IMR-90 (cell line): ENCODE measurements around the gene PCGF5. TPM values are rescaled to one million over a fixed set of nuclear protein-coding genes. Genes with fewer than 3 reads are reported as not detected.

Experiments
- ATAC-seq: fragments of 200-7000 bp; cut with Tn5 transposase; 2 replicates; pipeline ENCODE4 v1.9.1; 2020; ENCODE audit warnings: low read depth, mild to moderate bottlenecking, moderate library complexity
- BruUV-seq: library from RNA; stranded (reverse); fragments of 400-500 nt; replicated peaks from 2 replicates; lab custom pipeline; 2021; lab: Mats Ljungman, UMichigan
- CTCF ChIA-PET: fragments of 300-600 bp; formaldehyde crosslinking; extraction: SDS; loops from one replicate; lab custom pipeline; 2021; ENCODE audit warnings: antibody characterized with exemption; lab: Yijun Ruan, JAX
- POLR2A ChIA-PET: fragments of 300-600 bp; sonication (Branson Sonifier 250); formaldehyde crosslinking; loops from one replicate; lab custom pipeline; 2022; ENCODE audit warnings: antibody characterized with exemption; ENCODE audit not compliant: unreplicated experiment; lab: Charles Lee
- DNase-seq: peaks from one replicate; pipeline ENCODE4 v3.0.0; 2013
- H2AFZ ChIP-seq: replicated peaks from 2 replicates; pipeline ENCODE3; 2013; ENCODE audit warnings: low read length, mild to moderate bottlenecking; ENCODE audit not compliant: poor library complexity
- H2AK5ac ChIP-seq: 2 replicates; pipeline ENCODE4 v1.6.1; 2013; ENCODE audit warnings: low read depth, low read length, inconsistent platforms
- H2AK9ac ChIP-seq: replicated peaks from 2 replicates; pipeline ENCODE3; 2013; ENCODE audit warnings: mild to moderate bottlenecking, low read depth, low read length, moderate library complexity; ENCODE audit not compliant: poor library complexity
- H2BK120ac ChIP-seq: 2 replicates; pipeline ENCODE4 v1.6.1; 2013; ENCODE audit warnings: low read depth, low read length, inconsistent platforms
- H2BK15ac ChIP-seq: 3 replicates; pipeline ENCODE4 v1.6.1; 2013; ENCODE audit warnings: low read depth, low read length, inconsistent platforms
- H2BK20ac ChIP-seq: 2 replicates; pipeline ENCODE4 v1.6.1; 2013; ENCODE audit warnings: low read depth, mild to moderate bottlenecking, inconsistent platforms, low read length, moderate library complexity
- H2BK5ac ChIP-seq: 2 replicates; pipeline ENCODE4 v1.6.1; 2013; ENCODE audit warnings: mild to moderate bottlenecking, low read depth, low read length, inconsistent platforms; ENCODE audit not compliant: poor library complexity, severe bottlenecking
- H3K14ac ChIP-seq: replicated peaks from 2 replicates; pipeline ENCODE4 v1.6.1; 2013; ENCODE audit warnings: low read depth, low read length, inconsistent platforms
- H3K18ac ChIP-seq: 2 replicates; pipeline ENCODE4 v1.6.1; 2013; ENCODE audit warnings: low read depth, low read length, control low read depth
- H3K23ac ChIP-seq: 2 replicates; pipeline ENCODE4 v1.6.1; 2013; ENCODE audit warnings: low read depth, low read length, inconsistent platforms
- H3K27ac ChIP-seq: 2 replicates; pipeline ENCODE4 v1.5.1; 2013; ENCODE audit warnings: mild to moderate bottlenecking, control low read depth, low read length; ENCODE audit not compliant: insufficient read depth
- H3K27me3 ChIP-seq: 2 replicates; pipeline ENCODE4 v1.6.1; 2013; ENCODE audit warnings: low read length; ENCODE audit not compliant: control insufficient read depth, insufficient read depth
- H3K36me3 ChIP-seq: 2 replicates; pipeline ENCODE4 v1.6.1; 2013; ENCODE audit warnings: low read length, mixed read lengths; ENCODE audit not compliant: control insufficient read depth, insufficient read depth
- H3K4ac ChIP-seq: 2 replicates; pipeline ENCODE4 v1.6.1; 2013; ENCODE audit warnings: low read depth, low read length, inconsistent platforms
- H3K4me1 ChIP-seq: 2 replicates; pipeline ENCODE4 v1.6.1; 2013; ENCODE audit warnings: low read length, mixed read lengths; ENCODE audit not compliant: control insufficient read depth, insufficient read depth
- H3K4me2 ChIP-seq: 2 replicates; pipeline ENCODE4 v1.6.1; 2013; ENCODE audit warnings: low read depth, mild to moderate bottlenecking, control low read depth, low read length, moderate library complexity
- H3K4me3 ChIP-seq: 2 replicates; pipeline ENCODE4 v1.5.1; 2013; ENCODE audit warnings: low read depth, mild to moderate bottlenecking, control low read depth, low read length, moderate library complexity; ENCODE audit not compliant: insufficient read depth
- H3K56ac ChIP-seq: 2 replicates; pipeline ENCODE4 v1.6.1; 2013; ENCODE audit warnings: low read length, inconsistent platforms; ENCODE audit not compliant: insufficient read depth; ENCODE audit errors: extremely low read depth
- H3K79me1 ChIP-seq, 2 experiments: 2 replicates each; pipeline ENCODE4 v1.6.1; 2013; ENCODE audit warnings: low read length in 2 of 2, inconsistent platforms in 1 of 2, low read depth in 1 of 2
- H3K9ac ChIP-seq: 2 replicates; pipeline ENCODE4 v1.6.1; 2013; ENCODE audit warnings: low read depth, low read length, control low read depth
- H3K9me1 ChIP-seq: 2 replicates; pipeline ENCODE4 v1.6.1; 2013; ENCODE audit warnings: low read length, inconsistent platforms; ENCODE audit not compliant: insufficient read depth
- H3K9me3 ChIP-seq: 2 replicates; pipeline ENCODE4 v1.6.1; 2013; ENCODE audit warnings: low read length; ENCODE audit not compliant: control insufficient read depth, insufficient read depth
- H4K20me1 ChIP-seq: 2 replicates; pipeline ENCODE4 v1.6.1; 2013; ENCODE audit warnings: low read length, inconsistent platforms; ENCODE audit not compliant: insufficient read depth
- H4K5ac ChIP-seq: 2 replicates; pipeline ENCODE4 v1.6.1; 2013; ENCODE audit warnings: mild to moderate bottlenecking, low read depth, low read length, control low read depth
- H4K8ac ChIP-seq, 2 experiments: 2 replicates each; pipeline ENCODE4 v1.6.1; 2013; ENCODE audit warnings: low read depth in 2 of 2, low read length in 2 of 2, control low read depth in 1 of 2, inconsistent platforms in 1 of 2
- H4K91ac ChIP-seq: 2 replicates; pipeline ENCODE4 v1.6.1; 2013; ENCODE audit warnings: low read depth, low read length, inconsistent platforms; ENCODE audit not compliant: insufficient read depth
- BHLHE40 ChIP-seq: fragments of 150-350 bp; IDR thresholded peaks from 2 replicates; pipeline ENCODE4 v1.6.1; 2016; ENCODE audit warnings: mild to moderate bottlenecking, low read depth, low read length
- CEBPB ChIP-seq: IDR thresholded peaks from 2 replicates; pipeline ENCODE4 v1.6.1; 2012; ENCODE audit warnings: low read depth, low read length, improper control_type of control experiment
- CTCF ChIP-seq: conservative IDR thresholded peaks from 2 replicates; pipeline ENCODE4 v1.5.1; 2012; ENCODE audit warnings: mild to moderate bottlenecking, low read depth, low read length, improper control_type of control experiment
- MXI1 ChIP-seq: IDR thresholded peaks from 2 replicates; pipeline ENCODE4 v1.6.1; 2012; ENCODE audit warnings: low read depth, mild to moderate bottlenecking, low read length, moderate library complexity, borderline replicate concordance
- NFE2L2 ChIP-seq: fragments of 150-350 bp; IDR thresholded peaks from 2 replicates; pipeline ENCODE4 v1.6.1; 2016; ENCODE audit warnings: low read depth, mild to moderate bottlenecking, low read length
- POLR2A ChIP-seq: IDR thresholded peaks from 2 replicates; pipeline ENCODE4 v1.6.1; 2012; ENCODE audit warnings: mild to moderate bottlenecking, low read depth, low read length
- RAD21 ChIP-seq: IDR thresholded peaks from 2 replicates; pipeline ENCODE4 v1.6.1; 2012; ENCODE audit warnings: low read length, improper control_type of control experiment
- USF2 ChIP-seq: fragments of 150-350 bp; IDR thresholded peaks from 2 replicates; pipeline ENCODE4 v1.6.1; 2017; ENCODE audit warnings: mild to moderate bottlenecking, antibody characterized with exemption, low read length, low read depth
- dilution Hi-C: fragments of 300-500 bp; cut with HindIII; formaldehyde crosslinking; loops from one replicate; pipeline ENCODE4 v1.14.3; 2018; ENCODE audit warnings: low sequenced_read_pairs; ENCODE audit not compliant: unreplicated experiment
- in situ Hi-C: fragments of 300-500 bp; cut with MboI; formaldehyde crosslinking; loops from 3 replicates; pipeline ENCODE4 v1.14.3; 2019; ENCODE audit warnings: low sequenced_read_pairs, inconsistent platforms, mixed read lengths
- intact Hi-C: fragments of 100-400 bp; cut with micrococcal nuclease; formaldehyde crosslinking; loops from 2 replicates; pipeline ENCODE4 v1.10.0; 2022
- polyA plus RNA-seq, 3 experiments: library from polyadenylated mRNA; depleted of rRNA; stranded (reverse); fragments of >200 nt; gene quantifications; 2 replicates each; pipeline ENCODE4 v1.2.3, GENCODE V29; 2012; ENCODE audit warnings: low replicate concordance in 1 of 3
- total RNA-seq: library from RNA; depleted of rRNA; stranded (reverse); fragments of >200 nt; gene quantifications from 2 replicates; pipeline ENCODE4 v1.2.3, GENCODE V29; 2012
- TF ChIP-seq, protein P1 (sequence below): fragments of 150-350 bp; IDR thresholded peaks from 2 replicates; pipeline ENCODE4 v1.6.1; 2016; ENCODE audit warnings: low read depth, mild to moderate bottlenecking, low read length, moderate library complexity, borderline replicate concordance

Gene PCGF5
- total and polyA plus RNA-seq, 2 of the 4 experiments (the other 2 are of a cell fraction), result 9.0 to 18.1 TPM

GRCh38 chr10:91188889-91189288 lies 31.6 kb upstream of the PCGF5 start:
- Histone ChIP-seq H4K5ac (no peak overlapping the region), H4K20me1 (peaks cover 6% of the 10 kb centered on the region; the same call in 1 of the 2 replicates), H3K36me3 (no peaks in the 10 kb centered on the region), H3K9me3 (no peaks in the 10 kb centered on the region), H3K79me1 (peaks cover 46 to 65% of the 10 kb centered on the region in 2 experiments), H2BK15ac (no peak overlapping the region), H3K18ac (no peak overlapping the region), H2AFZ (no peak overlapping the region), H3K4me2 (no peak overlapping the region), H3K27me3 (no peaks in the 10 kb centered on the region), H2AK5ac (no peak overlapping the region), H3K9me1 (peaks cover 17% of the 10 kb centered on the region), H3K9ac (no peak overlapping the region), H3K14ac (no peak overlapping the region), H2AK9ac (no peak overlapping the region), H4K91ac (no peak overlapping the region), H2BK5ac (no peak overlapping the region), H3K4me1 (peaks cover 21% of the 10 kb centered on the region), H2BK20ac (no peak overlapping the region), H4K8ac (no peak overlapping the region), H3K27ac (no peak overlapping the region), H3K4ac (no peak overlapping the region), H3K4me3 (no peak overlapping the region), H2BK120ac (no peak overlapping the region), H3K56ac (no peak overlapping the region), H3K23ac (no peak overlapping the region)
- CTCF ChIA-PET, result interaction anchor here (0.6 kb wide), 1 partner anchor 1800 kb away, joined by 3 read pairs; no protein-coding TSS in a partner anchor
- POLR2A ChIA-PET, result no interaction called here
- intact Hi-C loops (no loop called here), dilution Hi-C loops (no loop called here), in situ Hi-C loops (no loop called here)
- TF ChIP-seq POLR2A, result no peak
- no peak for TF ChIP-seq RAD21
- TF ChIP-seq BHLHE40, result no peak
- TF ChIP-seq NFE2L2, result no peak
- TF ChIP-seq CEBPB, result no peak
- TF ChIP-seq, protein P1, sequence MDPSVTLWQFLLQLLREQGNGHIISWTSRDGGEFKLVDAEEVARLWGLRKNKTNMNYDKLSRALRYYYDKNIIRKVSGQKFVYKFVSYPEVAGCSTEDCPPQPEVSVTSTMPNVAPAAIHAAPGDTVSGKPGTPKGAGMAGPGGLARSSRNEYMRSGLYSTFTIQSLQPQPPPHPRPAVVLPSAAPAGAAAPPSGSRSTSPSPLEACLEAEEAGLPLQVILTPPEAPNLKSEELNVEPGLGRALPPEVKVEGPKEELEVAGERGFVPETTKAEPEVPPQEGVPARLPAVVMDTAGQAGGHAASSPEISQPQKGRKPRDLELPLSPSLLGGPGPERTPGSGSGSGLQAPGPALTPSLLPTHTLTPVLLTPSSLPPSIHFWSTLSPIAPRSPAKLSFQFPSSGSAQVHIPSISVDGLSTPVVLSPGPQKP, result no peak
- TF ChIP-seq MXI1, result no peak
- TF ChIP-seq USF2, result no peak
- TF ChIP-seq CTCF, result no peak
- BruUV-seq, result no TSS peak
- ATAC-seq (no peak), DNase-seq (no peak)
